GM12878 (cell line): ENCODE data around the gene CLDN6. TPM values are rescaled to one million over a fixed set of nuclear protein-coding genes. Genes with fewer than 3 reads are reported as not detected.

Experiments
- BACH1 ChIP-seq: fragments of 450-650 bp; IDR thresholded peaks from 2 replicates; pipeline ENCODE4 v1.6.1; 2017; ENCODE audit warnings: mild to moderate bottlenecking, borderline replicate concordance
- CBX3 ChIP-seq: fragments of 200-600 bp; sonication (generic); IDR thresholded peaks from 2 replicates; pipeline ENCODE4 v1.6.1; 2016; ENCODE audit warnings: low read depth, borderline replicate concordance
- CHD4 ChIP-seq: fragments of 200-600 bp; sonication (generic); IDR thresholded peaks from 2 replicates; pipeline ENCODE4 v1.6.1; 2016; ENCODE audit warnings: mild to moderate bottlenecking
- CREM ChIP-seq: IDR thresholded peaks from 2 replicates; pipeline ENCODE4 v1.6.1; 2014; ENCODE audit warnings: antibody characterized with exemption, low read depth
- CUX1 ChIP-seq: IDR thresholded peaks from 2 replicates; pipeline ENCODE4 v1.6.1; 2012; ENCODE audit warnings: improper control_type of control experiment, low read depth, low read length; ENCODE audit not compliant: insufficient replicate concordance
- E2F8 ChIP-seq: fragments of 450-650 bp; IDR thresholded peaks from 2 replicates; pipeline ENCODE4 v1.6.1; 2018; ENCODE audit warnings: mild to moderate bottlenecking, low read depth, moderate library complexity; ENCODE audit not compliant: partially characterized antibody
- EED ChIP-seq: sonication (generic); IDR thresholded peaks from 2 replicates; pipeline ENCODE4 v1.6.1; 2016; ENCODE audit warnings: antibody characterized with exemption, low read depth
- ETV6 ChIP-seq, 2 experiments: fragments of 450-650 bp in 1 of 2; IDR thresholded peaks in 1 of 2; conservative IDR thresholded peaks in 1 of 2; 2 replicates each; pipeline ENCODE4 v1.6.1; 2014; ENCODE audit warnings: antibody characterized with exemption in 1 of 2, borderline replicate concordance in 1 of 2, low read depth in 1 of 2, mild to moderate bottlenecking in 1 of 2, moderate library complexity in 1 of 2
- HCFC1 ChIP-seq: fragments of 150-350 bp; IDR thresholded peaks from 2 replicates; pipeline ENCODE4 v1.6.1; 2014; ENCODE audit warnings: low read length
- HDAC2 ChIP-seq: fragments of 200-600 bp; sonication (generic); IDR thresholded peaks from 2 replicates; pipeline ENCODE4 v1.6.1; 2017
- MAX ChIP-seq: IDR thresholded peaks from 2 replicates; pipeline ENCODE4 v1.6.1; 2012; ENCODE audit warnings: low read depth, low read length, improper control_type of control experiment
- MLLT1 ChIP-seq: fragments of 450-650 bp; IDR thresholded peaks from 2 replicates; pipeline ENCODE4 v1.6.1; 2016; ENCODE audit warnings: mild to moderate bottlenecking
- NFIC ChIP-seq: IDR thresholded peaks from 2 replicates; pipeline ENCODE4 v1.6.1; 2012; ENCODE audit warnings: low read depth, mild to moderate bottlenecking, inconsistent platforms, low read length, moderate library complexity
- NR2C1 ChIP-seq: fragments of 450-650 bp; IDR thresholded peaks from 2 replicates; pipeline ENCODE4 v1.6.1; 2017; ENCODE audit warnings: antibody characterized with exemption, mild to moderate bottlenecking, moderate library complexity
- POU2F2 ChIP-seq: IDR thresholded peaks from 3 replicates; pipeline ENCODE4 v1.6.1; 2011; ENCODE audit warnings: low read depth, mild to moderate bottlenecking, low read length, borderline replicate concordance
- RUNX3 ChIP-seq: IDR thresholded peaks from 2 replicates; pipeline ENCODE4 v1.6.1; 2012; ENCODE audit warnings: low read length, inconsistent platforms
- SIX5 ChIP-seq: IDR thresholded peaks from 2 replicates; pipeline ENCODE4 v1.6.1; 2011; ENCODE audit warnings: mild to moderate bottlenecking, low read depth, low read length, moderate library complexity; ENCODE audit not compliant: severe bottlenecking
- SMARCA5 ChIP-seq: fragments of 450-650 bp; IDR thresholded peaks from 2 replicates; pipeline ENCODE4 v1.6.1; 2017; ENCODE audit warnings: mild to moderate bottlenecking
- SMC3 ChIP-seq: IDR thresholded peaks from 2 replicates; pipeline ENCODE4 v1.6.1; 2011; ENCODE audit warnings: low read length, improper control_type of control experiment, borderline replicate concordance
- SREBF1 ChIP-seq: IDR thresholded peaks from 2 replicates; pipeline ENCODE4 v1.6.1; 2012; ENCODE audit warnings: mild to moderate bottlenecking, low read length
- SUPT20H ChIP-seq: IDR thresholded peaks from 2 replicates; pipeline ENCODE4 v1.6.1; 2011; ENCODE audit warnings: low read depth, mild to moderate bottlenecking, low read length, moderate library complexity, borderline replicate concordance; ENCODE audit not compliant: control insufficient read depth
- TCF12 ChIP-seq: IDR thresholded peaks from 2 replicates; pipeline ENCODE4 v1.6.1; 2011; ENCODE audit warnings: low read depth, mild to moderate bottlenecking, low read length
- TCF7 ChIP-seq: IDR thresholded peaks from 2 replicates; pipeline ENCODE4 v1.6.1; 2014; ENCODE audit warnings: antibody characterized with exemption, borderline replicate concordance
- YBX1 ChIP-seq: fragments of 450-650 bp; IDR thresholded peaks from 2 replicates; pipeline ENCODE4 v1.6.1; 2016; ENCODE audit warnings: antibody characterized with exemption
- polyA plus RNA-seq, 11 experiments: library from polyadenylated mRNA; depleted of rRNA in 4 of 11; unstranded in 6 of 11; stranded (reverse) in 5 of 11; fragments of >200 nt; fragmentation: Nextera tagmentation in 4 of 11; fragmentation: Illumina TruSeq in 1 of 11; extraction: Ambion mirVana in 4 of 11; extraction: Trizol in 1 of 11; gene quantifications; 1 replicate in 1 of 11; 2 replicates in 10 of 11; pipeline versions ENCODE4 v1.2.1 to v1.2.3, GENCODE V29; 2011 to 2016; ENCODE audit warnings: inconsistent platforms in 2 of 11, missing spikeins in 2 of 11, low read depth in 1 of 11
- total RNA-seq, 4 experiments: library from RNA; depleted of rRNA in 3 of 4; stranded (reverse); fragments of >200 nt in 3 of 4; fragmentation: Illumina TruSeq in 1 of 4; extraction: Trizol in 1 of 4; gene quantifications; 2 replicates each; pipeline versions ENCODE4 v1.2.1 to v1.2.3, GENCODE V29; 2013 to 2021

CLDN6 gene
- total and polyA plus RNA-seq, 10 of the 15 experiments (the other 5 are each of a cell fraction or from before 2014, with no cell fraction given) = 0.15 to 0.26 (median 0.23) TPM; not detected in 7

DNA sequence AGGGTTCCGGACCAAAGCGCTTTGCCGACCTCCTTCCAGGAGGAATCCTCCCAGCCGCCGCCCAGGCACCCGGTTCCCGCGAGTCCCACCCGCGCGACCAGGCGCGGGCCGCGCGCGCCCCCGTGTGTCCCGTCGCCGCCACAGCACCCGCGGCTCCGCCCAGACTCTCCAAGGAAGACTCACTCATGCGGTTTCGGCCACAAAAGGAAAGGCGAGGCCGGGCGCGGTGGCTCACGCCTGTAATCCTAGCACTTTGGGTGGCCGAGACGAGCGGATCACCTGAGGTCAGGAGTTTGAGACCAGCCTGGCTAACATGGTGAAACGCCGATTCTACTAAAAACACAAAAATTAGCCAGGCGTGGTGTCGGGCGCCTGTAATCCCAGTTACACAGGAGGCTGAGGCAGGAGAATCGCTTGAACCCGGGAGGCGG lies 34.3 kb downstream of the CLDN6 start (continued):
- no peak for TF ChIP-seq CUX1
- TF ChIP-seq NFIC = no peak
- no peak for TF ChIP-seq YBX1
- no peak for TF ChIP-seq E2F8
- peak; percentile 67; the same call in 1 of the 2 replicates for TF ChIP-seq SMARCA5
- no peak for TF ChIP-seq NR2C1
- TF ChIP-seq MAX = no peak
- no peak for TF ChIP-seq POU2F2
- 0 out of 2 replicates have a peak, but pooled peaks have one; percentile 12 for TF ChIP-seq HCFC1
- TF ChIP-seq TCF12 = no peak
- TF ChIP-seq HDAC2 = no peak
- TF ChIP-seq EED = peak; percentile 73
- peak; percentile 46; the same call in 1 of the 2 replicates for TF ChIP-seq RUNX3
- no peak for TF ChIP-seq TCF7
- no peak for TF ChIP-seq CHD4
- 0 out of 2 replicates have a peak, but pooled peaks have one; percentile 45 for TF ChIP-seq BACH1
- TF ChIP-seq SMC3 = peak; percentile 34; the same call in 1 of the 2 replicates
- no peak for TF ChIP-seq SREBF1
- no peak for TF ChIP-seq SIX5
- no peak for TF ChIP-seq ETV6 (conservative IDR thresholded peaks at IDR 0.05 in 1 of 2, IDR thresholded peaks at IDR 0.05 in 1 of 2; ENCODE audit: borderline replicate concordance in 1 of 2, low read depth in 1 of 2)
- TF ChIP-seq SUPT20H = no peak
- no peak for TF ChIP-seq MLLT1
- no peak for TF ChIP-seq CREM
- TF ChIP-seq CBX3 = no peak
